Measurements from ENCODE around the gene GCNT1. TPM values are rescaled to one million over a fixed set of nuclear protein-coding genes. Genes with fewer than 3 reads are reported as not detected.

Gene GCNT1
- total RNA-seq, 1 experiment from 2014 or later = 17.2 TPM

- TF ChIP-seq ZSCAN18 (CRISPR knock-in tag; IDR thresholded peaks at IDR 0.05) = no peak
- TF ChIP-seq RELA (CRISPR knock-in tag; IDR thresholded peaks at IDR 0.05; ENCODE audit: borderline replicate concordance) = no peak
- TF ChIP-seq NR2C2 (CRISPR knock-in tag; IDR thresholded peaks at IDR 0.05) = no peak
Observed at GRCh38 chr9:76539180-76539579, 80.2 kb downstream of the GCNT1 start (continued).

GRCh38 chr9:76542360-76542759 is 83.4 kb downstream of the GCNT1 start:
- ATAC-seq = peak; percentile 57
- Mint-ChIP-seq H3K4me1 (peaks cover 13% of the 10 kb centered on the region), H3K27ac (no peak overlapping the region), H3K27me3 (ENCODE audit: low read depth) (no peaks in the 10 kb centered on the region), H3K36me3 (peaks cover 4% of the 10 kb centered on the region), H3K4me3 (no peak overlapping the region), H3K9me3 (peaks cover 4% of the 10 kb centered on the region)
- TF ChIP-seq CDX4 (CRISPR knock-in tag; IDR thresholded peaks at IDR 0.05; ENCODE audit: borderline replicate concordance) = no peak
- TF ChIP-seq ZNF671 (CRISPR knock-in tag; IDR thresholded peaks at IDR 0.05) = no peak
- no peak for TF ChIP-seq KAT7 (CRISPR knock-in tag; IDR thresholded peaks at IDR 0.05; ENCODE audit: borderline replicate concordance)
- TF ChIP-seq JUN (CRISPR knock-in tag; IDR thresholded peaks at IDR 0.05) = no peak
- TF ChIP-seq FOXK1 (CRISPR knock-in tag; IDR thresholded peaks at IDR 0.05) = no peak
- TF ChIP-seq AR (CRISPR knock-in tag; IDR thresholded peaks at IDR 0.05) = no peak
- TF ChIP-seq MLX (CRISPR knock-in tag; IDR thresholded peaks at IDR 0.05) = no peak
- no peak for TF ChIP-seq ZNF281 (CRISPR knock-in tag; IDR thresholded peaks at IDR 0.05)
- no peak for TF ChIP-seq ZNF512 (CRISPR knock-in tag; IDR thresholded peaks at IDR 0.05; ENCODE audit: borderline replicate concordance)
- TF ChIP-seq NFE2L1 (CRISPR knock-in tag; IDR thresholded peaks at IDR 0.05) = no peak
- no peak for TF ChIP-seq GABPB1 (CRISPR knock-in tag; IDR thresholded peaks at IDR 0.05)
- TF ChIP-seq PRDM15 (CRISPR knock-in tag; IDR thresholded peaks at IDR 0.05) = no peak
- no peak for TF ChIP-seq NFYB (CRISPR knock-in tag; conservative IDR thresholded peaks at IDR 0.05; ENCODE audit: low read depth)
- ChIA-PET CTCF (interaction anchor here (1.2 kb wide), 1 partner anchor 116 kb away, joined by 4 read pairs; no protein-coding TSS in a partner anchor), POLR2A (no interaction called here)
- DNase-seq (ENCODE audit: low spot score) = no peak

Data from WTC11 (cell line).